ENCODE results near the gene CYBRD1.

Gene CYBRD1

GRCh38 chr2:171514908-171515582 lies 7.2 kb upstream of the CYBRD1 start:
- DNase-seq (ENCODE audit: insufficient read length, low spot score) (no peak), FAIRE-seq (no peak)
- no peak for TF ChIP-seq CTCF (IDR thresholded peaks at IDR 0.05; ENCODE audit: insufficient read depth, missing control alignments)

GRCh38 chr2:171515672-171516298 lies 6.5 kb upstream of the CYBRD1 start:
- DNase-seq (ENCODE audit: insufficient read length, low spot score) (no peak), FAIRE-seq (no peak)
- TF ChIP-seq CTCF (IDR thresholded peaks at IDR 0.05; ENCODE audit: insufficient read depth, missing control alignments), result no peak

GRCh38 chr2:171516793-171517192 lies 5.5 kb upstream of the CYBRD1 start:
- DNase-seq (ENCODE audit: insufficient read length, low spot score) (no peak), FAIRE-seq (no peak)
- no peak for TF ChIP-seq CTCF (IDR thresholded peaks at IDR 0.05; ENCODE audit: insufficient read depth, missing control alignments)

- DNase-seq (ENCODE audit: insufficient read length, low spot score) (no peak), FAIRE-seq (no peak)
- TF ChIP-seq CTCF (IDR thresholded peaks at IDR 0.05; ENCODE audit: insufficient read depth, missing control alignments), result no peak
Measured at GRCh38 chr2:171520471-171520870, 1.8 kb upstream of the CYBRD1 start.

GRCh38 chr2:171521361-171522051 lies 768 bp upstream of the CYBRD1 start:
- no peak for TF ChIP-seq CTCF (IDR thresholded peaks at IDR 0.05; ENCODE audit: insufficient read depth, missing control alignments)
- FAIRE-seq (no peak), DNase-seq (ENCODE audit: insufficient read length, low spot score) (no peak)

GRCh38 chr2:171522788-171523087 lies 464 bp downstream of the CYBRD1 start:
- DNase-seq (ENCODE audit: insufficient read length, low spot score) (no peak), FAIRE-seq (no peak)
- no peak for TF ChIP-seq CTCF (IDR thresholded peaks at IDR 0.05; ENCODE audit: insufficient read depth, missing control alignments)
